Mesendoderm (in vitro differentiated cells): ENCODE results near the gene SPON1.

Experiments
- DNase-seq: peaks from one replicate; pipeline ENCODE4 v3.0.0; 2013
- H2AK5ac ChIP-seq: 2 replicates; pipeline ENCODE4 v1.6.1; 2013; ENCODE audit warnings: low read length, inconsistent platforms
- H2BK120ac ChIP-seq: 2 replicates; pipeline ENCODE4 v1.6.1; 2013; ENCODE audit warnings: low read depth, mild to moderate bottlenecking, low read length, moderate library complexity, mixed read lengths
- H2BK15ac ChIP-seq: replicated peaks from 2 replicates; pipeline ENCODE4 v1.6.1; 2013; ENCODE audit warnings: low read depth, mild to moderate bottlenecking, moderate library complexity
- H2BK5ac ChIP-seq: 2 replicates; pipeline ENCODE4 v1.6.1; 2013; ENCODE audit warnings: low read length, inconsistent platforms
- H3K18ac ChIP-seq: 2 replicates; pipeline ENCODE4 v1.6.1; 2013; ENCODE audit warnings: mild to moderate bottlenecking, low read length, mixed read lengths
- H3K23ac ChIP-seq: one replicate; pipeline ENCODE4 v1.6.1; 2013; ENCODE audit warnings: low read length
- H3K27ac ChIP-seq: 2 replicates; pipeline ENCODE4 v1.5.1; 2013; ENCODE audit warnings: low read depth, mild to moderate bottlenecking, inconsistent platforms, low read length, moderate library complexity
- H3K27me3 ChIP-seq: 2 replicates; pipeline ENCODE4 v1.6.1; 2013; ENCODE audit warnings: low read length, control low read depth, mild to moderate bottlenecking, inconsistent platforms; ENCODE audit not compliant: insufficient read depth, poor library complexity
- H3K36me3 ChIP-seq: 2 replicates; pipeline ENCODE4 v1.6.1; 2013; ENCODE audit warnings: low read length, inconsistent platforms; ENCODE audit not compliant: control insufficient read depth, insufficient read depth
- H3K4ac ChIP-seq: one replicate; pipeline ENCODE4 v1.6.1; 2013; ENCODE audit warnings: low read depth, mild to moderate bottlenecking, low read length, moderate library complexity
- H3K4me1 ChIP-seq: 2 replicates; pipeline ENCODE4 v1.6.1; 2013; ENCODE audit warnings: low read depth, low read length, inconsistent platforms; ENCODE audit not compliant: control insufficient read depth
- H3K4me2 ChIP-seq: 2 replicates; pipeline ENCODE4 v1.6.1; 2013; ENCODE audit warnings: low read length
- H3K4me3 ChIP-seq: 2 replicates; pipeline ENCODE4 v1.5.1; 2013; ENCODE audit warnings: mild to moderate bottlenecking, low read length
- H3K56ac ChIP-seq: one replicate; pipeline ENCODE4 v1.6.1; 2013; ENCODE audit warnings: low read length
- H3K79me1 ChIP-seq: 2 replicates; pipeline ENCODE4 v1.6.1; 2013; ENCODE audit warnings: low read length, inconsistent platforms
- H3K79me2 ChIP-seq: 2 replicates; pipeline ENCODE4 v1.6.1; 2013; ENCODE audit warnings: mild to moderate bottlenecking, low read length; ENCODE audit not compliant: control insufficient read depth, insufficient read depth
- H3K9ac ChIP-seq: 2 replicates; pipeline ENCODE4 v1.6.1; 2013; ENCODE audit warnings: low read length, inconsistent platforms
- H4K5ac ChIP-seq: one replicate; pipeline ENCODE4 v1.6.1; 2013; ENCODE audit warnings: low read length
- H4K8ac ChIP-seq: one replicate; pipeline ENCODE4 v1.6.1; 2013; ENCODE audit warnings: low read depth, mild to moderate bottlenecking, control low read depth, low read length, moderate library complexity
- WGBS: extraction: QIAGEN DNeasy Blood & Tissue Kit; methylation state at CpG from one replicate; pipeline ENCODE4 v1.1.7; 2013; ENCODE audit warnings: low lambda C conversion rate, missing lambda C conversion rate; ENCODE audit not compliant: insufficient coverage; ENCODE audit errors: extremely low coverage; 5-methylcytosine and 5-hydroxymethylcytosine counted together

SPON1 gene

DNA sequence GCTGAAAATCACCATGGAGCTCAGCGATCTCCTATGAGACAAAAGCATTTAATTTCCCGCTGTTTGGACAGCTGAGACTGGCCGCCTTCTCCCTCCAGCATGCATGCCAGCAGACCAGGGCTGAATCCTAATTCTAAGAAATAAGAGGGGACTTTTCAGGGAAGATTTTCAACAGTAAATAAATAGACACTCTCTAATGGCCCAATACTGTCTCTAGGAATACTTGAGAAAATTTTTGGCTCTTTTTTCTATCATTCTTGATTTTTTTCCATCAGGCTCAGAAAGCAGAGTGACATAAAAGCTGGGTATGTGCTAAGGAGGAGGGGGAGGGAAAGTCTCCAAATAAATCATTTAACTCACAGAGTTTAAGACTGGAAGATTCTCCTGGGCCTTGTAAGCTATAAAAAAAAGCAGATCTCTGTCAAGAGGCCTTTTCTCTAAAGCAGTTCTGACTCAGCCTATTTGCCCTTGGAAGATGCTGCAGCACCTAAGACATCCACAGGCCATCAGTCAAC, 17.6 kb upstream of the SPON1 start:
- WGBS = no CpG with 5 or more reads among the region's 3 CpGs

DNA sequence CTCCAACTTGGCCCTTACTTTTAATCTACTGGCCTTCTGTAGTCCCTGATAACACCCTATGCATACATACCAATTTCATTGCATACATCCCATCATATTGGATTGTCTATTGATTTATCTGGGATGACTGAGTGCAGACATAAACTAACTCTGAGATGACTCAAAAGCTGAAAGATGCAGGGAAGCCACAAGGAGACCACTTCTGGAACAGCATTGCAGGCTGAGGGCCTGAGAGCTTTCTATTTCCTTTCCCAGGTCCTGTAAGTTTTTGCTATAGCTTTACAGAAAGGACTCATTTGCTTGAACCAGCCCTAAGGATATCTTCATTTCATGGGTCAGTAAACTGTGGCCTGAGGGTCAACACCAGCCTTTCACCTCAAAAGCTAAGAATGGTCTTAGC, 15.1 kb upstream of the SPON1 start:
- no peak overlapping the region for H2BK120ac ChIP-seq
- H3K4ac ChIP-seq = no peak overlapping the region
- no peak overlapping the region for H2BK5ac ChIP-seq
- H3K79me1 ChIP-seq = no peaks in the 10 kb centered on the region
- H3K36me3 ChIP-seq = no peaks in the 10 kb centered on the region
- no peak overlapping the region for H4K5ac ChIP-seq
- no peak overlapping the region for H4K8ac ChIP-seq
- no peak overlapping the region for H3K27ac ChIP-seq
- H3K56ac ChIP-seq = no peak overlapping the region
- H3K18ac ChIP-seq = no peak overlapping the region
- H3K79me2 ChIP-seq = no peaks in the 10 kb centered on the region
- H2AK5ac ChIP-seq = no peak overlapping the region
- H2BK15ac ChIP-seq = no peak overlapping the region
- no peaks in the 10 kb centered on the region for H3K27me3 ChIP-seq
- H3K4me3 ChIP-seq = no peak overlapping the region
- H3K23ac ChIP-seq = no peak overlapping the region
- no peak for DNase-seq
- H3K4me1 ChIP-seq = no peaks in the 10 kb centered on the region
- H3K9ac ChIP-seq = no peak overlapping the region
- H3K4me2 ChIP-seq = no peak overlapping the region

More for the DNA sequence above, 17.6 kb upstream of the SPON1 start:
- Histone ChIP-seq H4K8ac (no peak overlapping the region), H3K36me3 (no peaks in the 10 kb centered on the region), H2AK5ac (no peak overlapping the region), H3K56ac (no peak overlapping the region), H3K18ac (no peak overlapping the region), H2BK15ac (no peak overlapping the region), H3K9ac (no peak overlapping the region), H3K4me1 (no peaks in the 10 kb centered on the region), H3K27ac (no peak overlapping the region), H3K27me3 (no peaks in the 10 kb centered on the region), H3K79me2 (no peaks in the 10 kb centered on the region), H3K4me2 (no peak overlapping the region), H3K23ac (no peak overlapping the region), H2BK5ac (no peak overlapping the region), H3K4ac (no peak overlapping the region), H3K79me1 (no peaks in the 10 kb centered on the region), H3K4me3 (no peak overlapping the region), H4K5ac (no peak overlapping the region), H2BK120ac (no peak overlapping the region)
- DNase-seq = no peak

DNA sequence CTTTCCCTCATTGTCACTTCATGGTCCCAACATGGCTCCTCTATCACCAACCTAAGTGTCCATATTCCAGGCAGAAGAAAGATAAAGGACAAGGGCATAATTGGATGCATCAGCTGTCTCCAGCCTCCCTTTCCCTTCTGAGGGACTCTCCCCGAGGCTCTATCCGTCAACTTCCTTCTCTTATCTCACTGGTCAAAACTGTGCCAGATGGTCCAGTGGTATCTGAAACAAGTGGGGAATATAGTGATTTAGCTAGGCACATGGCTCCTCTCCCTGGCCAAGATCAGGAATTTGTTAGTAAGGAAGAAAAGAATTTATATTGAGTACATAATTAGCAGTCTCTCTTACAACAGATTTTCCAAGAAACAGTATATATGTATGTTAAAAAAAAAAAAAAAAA, 12.6 kb upstream of the SPON1 start:
- no peak overlapping the region for H2AK5ac ChIP-seq
- WGBS = no CpG with 5 or more reads among the region's 2 CpGs
- no peak overlapping the region for H2BK120ac ChIP-seq
- no peak overlapping the region for H3K4me2 ChIP-seq
- DNase-seq = no peak
- H3K9ac ChIP-seq = no peak overlapping the region
- no peaks in the 10 kb centered on the region for H3K4me1 ChIP-seq
- no peak overlapping the region for H3K18ac ChIP-seq
- H3K79me2 ChIP-seq = no peaks in the 10 kb centered on the region
- no peak overlapping the region for H2BK15ac ChIP-seq
- no peaks in the 10 kb centered on the region for H3K79me1 ChIP-seq
- no peak overlapping the region for H3K4me3 ChIP-seq
- H3K27me3 ChIP-seq = no peaks in the 10 kb centered on the region
- no peak overlapping the region for H3K23ac ChIP-seq
- no peak overlapping the region for H4K8ac ChIP-seq
- no peak overlapping the region for H3K56ac ChIP-seq
- H3K36me3 ChIP-seq = no peaks in the 10 kb centered on the region
- no peak overlapping the region for H3K27ac ChIP-seq
- H2BK5ac ChIP-seq = no peak overlapping the region
- H3K4ac ChIP-seq = no peak overlapping the region
- no peak overlapping the region for H4K5ac ChIP-seq

DNA sequence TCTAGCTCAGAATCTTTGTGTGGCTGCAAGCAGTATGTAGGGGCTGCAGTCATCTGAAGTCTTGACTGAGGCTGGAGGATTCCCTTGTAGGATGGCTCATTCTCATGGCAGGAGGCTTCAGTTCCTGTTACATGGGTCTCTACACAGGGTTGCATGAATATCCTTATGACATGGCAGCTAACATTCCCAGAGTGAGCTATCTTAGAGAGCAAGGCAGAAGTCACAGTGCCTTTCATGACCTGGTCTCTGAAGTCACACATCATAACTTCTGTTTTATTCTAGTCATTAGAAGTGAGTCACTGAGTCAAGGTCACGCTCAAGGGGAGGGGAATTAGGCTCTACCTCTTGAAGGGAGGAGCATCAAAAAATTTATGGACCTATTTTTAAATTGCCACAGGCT, 10.3 kb upstream of the SPON1 start:
- Histone ChIP-seq H3K79me2 (no peaks in the 10 kb centered on the region), H3K27ac (no peak overlapping the region), H2BK5ac (no peak overlapping the region), H3K18ac (no peak overlapping the region), H3K56ac (no peak overlapping the region), H4K8ac (no peak overlapping the region), H2AK5ac (no peak overlapping the region), H3K4me3 (no peak overlapping the region), H3K27me3 (no peaks in the 10 kb centered on the region), H3K36me3 (no peaks in the 10 kb centered on the region), H4K5ac (no peak overlapping the region), H2BK120ac (no peak overlapping the region), H2BK15ac (no peak overlapping the region), H3K4me2 (no peak overlapping the region), H3K9ac (no peak overlapping the region), H3K4ac (no peak overlapping the region), H3K79me1 (no peaks in the 10 kb centered on the region), H3K23ac (no peak overlapping the region), H3K4me1 (no peaks in the 10 kb centered on the region)
- no peak for DNase-seq
- no CpG with 5 or more reads among the region's 1 CpG for WGBS

DNA sequence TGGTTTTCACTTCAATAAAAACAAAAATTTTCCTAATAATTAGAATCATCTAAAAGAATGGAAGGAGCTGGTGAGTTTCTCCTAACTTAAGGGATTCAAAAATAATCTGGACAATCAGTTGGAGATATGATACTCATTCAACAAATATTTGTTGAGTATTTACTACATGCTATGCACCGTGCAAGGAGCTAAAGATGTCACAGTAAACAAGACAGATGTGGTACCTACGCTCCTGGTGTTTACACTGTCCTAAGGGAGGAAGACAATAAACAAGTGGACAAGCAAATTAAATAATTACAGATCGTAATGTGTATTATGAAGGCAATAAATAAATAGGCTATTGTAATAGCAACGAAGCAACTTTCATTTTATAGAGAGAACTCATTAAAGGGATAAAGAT, 9.9 kb upstream of the SPON1 start:
- no peak overlapping the region for H4K5ac ChIP-seq
- H4K8ac ChIP-seq = no peak overlapping the region
- WGBS = no CpG with 5 or more reads among the region's 4 CpGs
- no peaks in the 10 kb centered on the region for H3K79me2 ChIP-seq
- H3K27ac ChIP-seq = no peak overlapping the region
- no peak overlapping the region for H2AK5ac ChIP-seq
- no peak overlapping the region for H2BK120ac ChIP-seq
- H3K36me3 ChIP-seq = no peaks in the 10 kb centered on the region
- H3K18ac ChIP-seq = no peak overlapping the region
- no peak for DNase-seq
- H3K79me1 ChIP-seq = no peaks in the 10 kb centered on the region
- H3K9ac ChIP-seq = no peak overlapping the region
- no peaks in the 10 kb centered on the region for H3K4me1 ChIP-seq
- no peak overlapping the region for H3K4ac ChIP-seq
- no peak overlapping the region for H3K56ac ChIP-seq
- H2BK15ac ChIP-seq = no peak overlapping the region
- no peak overlapping the region for H3K4me2 ChIP-seq
- H2BK5ac ChIP-seq = no peak overlapping the region
- H3K27me3 ChIP-seq = no peaks in the 10 kb centered on the region
- no peak overlapping the region for H3K23ac ChIP-seq
- H3K4me3 ChIP-seq = no peak overlapping the region

DNA sequence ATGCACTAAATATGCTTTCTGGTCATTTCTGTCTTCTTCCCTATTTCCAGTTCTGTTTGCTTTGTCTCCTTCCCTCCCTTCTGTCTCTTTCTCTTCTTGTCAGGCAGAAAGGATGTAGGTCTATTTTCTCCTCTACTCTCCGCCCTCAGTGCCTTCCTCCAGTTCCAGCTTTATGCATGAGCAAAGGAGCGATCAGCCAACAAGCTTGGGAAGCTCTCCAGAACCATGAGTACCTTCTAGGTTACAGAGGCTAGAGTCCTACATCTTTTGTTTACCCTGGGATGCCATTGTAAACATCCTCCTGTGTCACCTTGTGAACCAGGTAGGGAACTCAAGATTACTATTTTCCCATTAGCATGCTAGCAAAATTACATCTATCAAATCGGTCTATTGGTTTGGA, 7.9 kb upstream of the SPON1 start:
- H3K18ac ChIP-seq = no peak overlapping the region
- H3K79me1 ChIP-seq = no peaks in the 10 kb centered on the region
- H3K56ac ChIP-seq = no peak overlapping the region
- no peak overlapping the region for H2AK5ac ChIP-seq
- H4K5ac ChIP-seq = no peak overlapping the region
- no peak overlapping the region for H3K4me3 ChIP-seq
- no peak overlapping the region for H2BK120ac ChIP-seq
- no peaks in the 10 kb centered on the region for H3K27me3 ChIP-seq
- no peak overlapping the region for H3K4me2 ChIP-seq
- no peak overlapping the region for H4K8ac ChIP-seq
- H3K4me1 ChIP-seq = no peaks in the 10 kb centered on the region
- no peak overlapping the region for H2BK5ac ChIP-seq
- H3K23ac ChIP-seq = no peak overlapping the region
- WGBS = no CpG with 5 or more reads among the region's 3 CpGs
- no peak overlapping the region for H3K9ac ChIP-seq
- no peak overlapping the region for H2BK15ac ChIP-seq
- no peaks in the 10 kb centered on the region for H3K79me2 ChIP-seq
- no peak overlapping the region for H3K4ac ChIP-seq
- no peaks in the 10 kb centered on the region for H3K36me3 ChIP-seq
- no peak for DNase-seq
- H3K27ac ChIP-seq = no peak overlapping the region
